Measurements from ENCODE around the gene OPN3. TPM values are rescaled to one million over a fixed set of nuclear protein-coding genes. Genes with fewer than 3 reads are reported as not detected.
"Not testable (repeated sequence)": the region's sequence is repeated elsewhere in the genome, so short reads cannot be mapped to it uniquely, and the experiment has no call there.

Gene OPN3
- total RNA-seq, result 18.2 and 19.9 TPM in 2 replicates
- long read RNA-seq, partial matches to known transcripts, result 1 of 6 reads
- long read RNA-seq, other reads (novel, unspliced or antisense), result 0 of 6 reads

DNA sequence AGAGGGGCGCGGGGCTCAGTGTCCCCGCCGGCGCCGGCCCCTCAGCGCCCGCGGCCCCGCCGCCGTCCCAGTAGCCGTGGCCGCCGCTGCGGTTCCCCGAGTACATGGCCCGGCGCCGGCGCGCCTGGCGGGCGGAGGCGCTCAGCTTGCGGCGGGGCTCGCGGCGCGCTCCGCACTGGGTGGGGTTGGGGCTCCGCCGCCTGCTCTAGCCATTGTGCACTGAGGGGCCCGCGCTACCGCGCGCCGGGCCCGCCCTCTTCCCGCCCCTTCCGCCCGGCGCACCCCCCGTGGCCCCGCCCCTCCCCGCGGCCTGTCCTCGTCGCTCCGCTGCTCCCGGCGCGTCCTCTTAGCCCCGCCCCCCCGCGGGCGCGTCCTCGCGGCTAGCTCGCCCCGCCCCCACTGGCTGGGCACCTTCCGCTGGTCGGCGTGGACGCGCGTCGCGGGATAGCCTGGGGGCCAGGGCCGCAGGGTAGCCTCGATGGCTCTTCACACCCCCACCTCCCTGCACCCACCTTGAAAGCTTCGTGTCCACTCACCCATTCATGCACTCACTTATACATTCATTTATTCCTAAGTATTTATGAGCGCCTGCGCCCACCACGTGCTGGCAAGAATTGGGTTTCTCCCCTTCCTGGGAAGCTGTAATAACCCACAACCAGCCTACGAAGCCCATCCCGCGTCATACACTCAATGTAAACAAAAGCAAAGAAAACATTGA, at the start of gene OPN3, which contains the start of gene CHML:
Gene OPN3 (minus strand): TSS at position 221 of the 718 bp plus-strand sequence. CDS start 115 bp downstream, at position 106.
Gene CHML (minus strand): TSS at position 221 of the 718 bp plus-strand sequence. CDS start 4,603 bp downstream, outside the sequence.
- peak within 1 kb of the TSS; percentile 87 for H3K4me3 Mint-ChIP-seq (ENCODE audit: low read depth)
- peak; percentile 94 for DNase-seq (ENCODE audit: low spot score, unreplicated experiment)
- peaks cover 8% of the 10 kb centered on the region for H3K36me3 Mint-ChIP-seq (ENCODE audit: insufficient read depth)
- TF ChIP-seq, protein P1, sequence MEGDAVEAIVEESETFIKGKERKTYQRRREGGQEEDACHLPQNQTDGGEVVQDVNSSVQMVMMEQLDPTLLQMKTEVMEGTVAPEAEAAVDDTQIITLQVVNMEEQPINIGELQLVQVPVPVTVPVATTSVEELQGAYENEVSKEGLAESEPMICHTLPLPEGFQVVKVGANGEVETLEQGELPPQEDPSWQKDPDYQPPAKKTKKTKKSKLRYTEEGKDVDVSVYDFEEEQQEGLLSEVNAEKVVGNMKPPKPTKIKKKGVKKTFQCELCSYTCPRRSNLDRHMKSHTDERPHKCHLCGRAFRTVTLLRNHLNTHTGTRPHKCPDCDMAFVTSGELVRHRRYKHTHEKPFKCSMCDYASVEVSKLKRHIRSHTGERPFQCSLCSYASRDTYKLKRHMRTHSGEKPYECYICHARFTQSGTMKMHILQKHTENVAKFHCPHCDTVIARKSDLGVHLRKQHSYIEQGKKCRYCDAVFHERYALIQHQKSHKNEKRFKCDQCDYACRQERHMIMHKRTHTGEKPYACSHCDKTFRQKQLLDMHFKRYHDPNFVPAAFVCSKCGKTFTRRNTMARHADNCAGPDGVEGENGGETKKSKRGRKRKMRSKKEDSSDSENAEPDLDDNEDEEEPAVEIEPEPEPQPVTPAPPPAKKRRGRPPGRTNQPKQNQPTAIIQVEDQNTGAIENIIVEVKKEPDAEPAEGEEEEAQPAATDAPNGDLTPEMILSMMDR (IDR thresholded peaks at IDR 0.05; ENCODE audit: unreplicated experiment), result no peak
- peaks cover 11% of the 10 kb centered on the region for H3K9me3 Mint-ChIP-seq (ENCODE audit: low read depth)
- H3K4me1 Mint-ChIP-seq (ENCODE audit: low read depth), result peaks cover 20% of the 10 kb centered on the region
- H3K27me3 Mint-ChIP-seq, result no peaks in the 10 kb centered on the region
- peak within 1 kb of the TSS; percentile 89 for H3K27ac Mint-ChIP-seq

DNA sequence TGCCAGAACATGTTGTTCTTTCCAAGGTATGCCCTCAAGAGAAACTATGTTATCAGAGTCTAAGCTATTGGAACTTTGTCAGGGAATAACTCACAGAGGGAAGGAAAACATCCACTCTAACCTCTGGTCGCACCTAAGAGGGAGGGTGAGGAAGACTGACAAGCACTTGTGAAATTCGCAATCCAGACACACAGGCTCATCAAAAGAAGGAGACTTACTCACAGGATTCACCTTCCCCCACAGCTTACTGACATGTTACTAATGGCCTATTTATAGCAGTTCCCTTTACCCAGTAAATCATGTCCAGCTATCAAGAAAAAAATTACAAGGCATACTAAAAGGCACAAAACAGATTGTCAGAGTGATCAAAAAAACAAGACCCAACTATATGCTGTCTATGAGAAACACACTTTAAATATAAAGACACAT, 48.8 kb upstream of the OPN3 start:
- Mint-ChIP-seq H3K27me3 (peaks cover 28% of the 10 kb centered on the region), H3K27ac (peak overlapping the region; percentile 19), H3K4me1 (ENCODE audit: low read depth) (no peaks in the 10 kb centered on the region), H3K36me3 (ENCODE audit: insufficient read depth) (no peaks in the 10 kb centered on the region), H3K9me3 (ENCODE audit: low read depth) (no peaks in the 10 kb centered on the region), H3K4me3 (ENCODE audit: low read depth) (no peak overlapping the region)
- TF ChIP-seq, protein P1 (IDR thresholded peaks at IDR 0.05; ENCODE audit: unreplicated experiment), result no peak
- no peak for DNase-seq (ENCODE audit: low spot score, unreplicated experiment)

GRCh38 chr1:241684108-241684507, 43.9 kb upstream of the OPN3 start:
- TF ChIP-seq, protein P1 (IDR thresholded peaks at IDR 0.05; ENCODE audit: unreplicated experiment), result no peak
- H3K9me3 Mint-ChIP-seq (ENCODE audit: low read depth), result peaks cover 5% of the 10 kb centered on the region
- no peak overlapping the region for H3K27ac Mint-ChIP-seq
- peaks cover 32% of the 10 kb centered on the region for H3K27me3 Mint-ChIP-seq
- no peak for DNase-seq (ENCODE audit: low spot score, unreplicated experiment)
- no peaks in the 10 kb centered on the region for H3K36me3 Mint-ChIP-seq (ENCODE audit: insufficient read depth)
- no peaks in the 10 kb centered on the region for H3K4me1 Mint-ChIP-seq (ENCODE audit: low read depth)
- H3K4me3 Mint-ChIP-seq (ENCODE audit: low read depth), result no peak overlapping the region

DNA sequence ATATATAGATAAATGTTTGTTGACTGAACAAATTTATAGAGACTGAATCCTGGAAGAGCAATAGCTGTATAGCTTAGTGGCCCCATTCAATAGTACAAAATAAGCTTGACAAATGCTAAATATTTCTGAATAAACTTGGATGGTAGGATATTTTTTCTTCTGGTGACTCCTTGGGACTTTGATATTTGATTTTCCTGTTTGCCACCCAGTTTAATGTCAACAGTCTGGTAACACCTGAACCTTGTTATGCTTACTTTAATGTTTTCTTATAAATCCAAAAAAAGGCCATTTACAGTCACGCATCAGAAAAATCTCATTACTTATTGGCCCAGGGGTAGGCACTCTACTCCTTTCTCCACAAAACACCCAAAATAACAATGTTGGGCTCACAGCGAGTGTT, 42.8 kb upstream of the OPN3 start:
- DNase-seq (ENCODE audit: low spot score, unreplicated experiment), result no peak
- H3K9me3 Mint-ChIP-seq (ENCODE audit: low read depth), result peaks cover 5% of the 10 kb centered on the region
- H3K27me3 Mint-ChIP-seq, result peaks cover 30% of the 10 kb centered on the region
- H3K36me3 Mint-ChIP-seq (ENCODE audit: insufficient read depth), result no peaks in the 10 kb centered on the region
- H3K27ac Mint-ChIP-seq, result no peak overlapping the region
- no peaks in the 10 kb centered on the region for H3K4me1 Mint-ChIP-seq (ENCODE audit: low read depth)
- TF ChIP-seq, protein P1 (IDR thresholded peaks at IDR 0.05; ENCODE audit: unreplicated experiment), result no peak
- no peak overlapping the region for H3K4me3 Mint-ChIP-seq (ENCODE audit: low read depth)

GRCh38 chr1:241681861-241682448, 41.8 kb upstream of the OPN3 start:
- not testable (repeated sequence) for DNase-seq (ENCODE audit: low spot score, unreplicated experiment); H3K9me3 Mint-ChIP-seq (ENCODE audit: low read depth); H3K4me3 Mint-ChIP-seq (ENCODE audit: low read depth); H3K4me1 Mint-ChIP-seq (ENCODE audit: low read depth); H3K27ac Mint-ChIP-seq; H3K36me3 Mint-ChIP-seq (ENCODE audit: insufficient read depth)
- H3K27me3 Mint-ChIP-seq, result peaks cover 35% of the 10 kb centered on the region

Measured in progenitor cell of endocrine pancreas (in vitro differentiated cells).